ENCODE data around the gene SPATS2L. TPM values are rescaled to one million over a fixed set of nuclear protein-coding genes. Genes with fewer than 3 reads are reported as not detected.

SPATS2L gene
- total and polyA plus RNA-seq, 8 donors: 36.8 to 245 (median 80.7) TPM

- intact Hi-C loops (cut with DNase I; ENCODE audit: low total_unique reads): no loop called here
- H3K4me1 ChIP-seq: peaks cover 20 to 44% (median 31%) of the 10 kb centered on the region in 4 donors
- WGBS, 5 donors: 85 to 91% (median 90%) methylated on average over 4 of the region's 4 CpGs
Observed at GRCh38 chr2:200403814-200404213, 97.3 kb downstream of the SPATS2L start.

GRCh38 chr2:200404615-200405014 is 98.1 kb downstream of the SPATS2L start:
- TF ChIP-seq CTCF (IDR thresholded peaks at IDR 0.05) (no peak), EP300 (IDR thresholded peaks at IDR 0.05) (no peak), POLR2AphosphoS5 (IDR thresholded peaks at IDR 0.05) (no peak)

More at GRCh38 chr2:200403814-200404213, 97.3 kb downstream of the SPATS2L start:
- TF ChIP-seq POLR2AphosphoS5 (IDR thresholded peaks at IDR 0.05): no peak
- no peak for TF ChIP-seq POLR2A (IDR thresholded peaks at IDR 0.05)
- no peak for TF ChIP-seq EP300 (IDR thresholded peaks at IDR 0.05)
- no peak for TF ChIP-seq CTCF (IDR thresholded peaks at IDR 0.05)
- H3K27me3 ChIP-seq: no peaks in the 10 kb centered on the region
- no peaks in the 10 kb centered on the region for H3K9me3 ChIP-seq
- H3K4me3 ChIP-seq: no peak overlapping the region
- DNase-seq: no peak
- peak overlapping the region in 1 of 5 donors; percentile 87 for H3K27ac ChIP-seq
- H3K36me3 ChIP-seq: no peaks in the 10 kb centered on the region

GRCh38 chr2:200405599-200406298 is 99.3 kb downstream of the SPATS2L start:
- DNase-seq: peak in 1 of 2 donors; percentile 80

More at GRCh38 chr2:200404615-200405014, 98.1 kb downstream of the SPATS2L start:
- Histone ChIP-seq H3K27ac (peak overlapping the region in 4 of 5 donors; percentile 65 to 87 (median 82)), H3K36me3 (no peaks in the 10 kb centered on the region), H3K4me1 (peaks cover 20 to 48% (median 33%) of the 10 kb centered on the region in 4 donors), H3K9me3 (no peaks in the 10 kb centered on the region), H3K4me3 (no peak overlapping the region), H3K27me3 (no peaks in the 10 kb centered on the region)
- DNase-seq: no peak
- WGBS, 5 donors: 95 to 99% (median 96%) methylated on average over 4 of the region's 4 CpGs
- intact Hi-C loops (cut with DNase I; ENCODE audit: low total_unique reads): no loop called here

GRCh38 chr2:200406379-200406778 is 99.9 kb downstream of the SPATS2L start:
- H3K36me3 ChIP-seq: no peaks in the 10 kb centered on the region
- no peak overlapping the region for H3K4me3 ChIP-seq
- peak overlapping the region; percentile 52 to 88 (median 78) for H3K27ac ChIP-seq
- no peaks in the 10 kb centered on the region for H3K9me3 ChIP-seq
- DNase-seq: peak in 1 of 2 donors; percentile 24
- no peaks in the 10 kb centered on the region for H3K27me3 ChIP-seq
- TF ChIP-seq CTCF (IDR thresholded peaks at IDR 0.05) (no peak), POLR2AphosphoS5 (IDR thresholded peaks at IDR 0.05) (peak in 1 of 3 donors; percentile 7)
- WGBS, 5 donors: 15 to 31% (median 20%) methylated on average over 2 of the region's 2 CpGs
- intact Hi-C loops (cut with DNase I; ENCODE audit: low total_unique reads): no loop called here
- H3K4me1 ChIP-seq: peaks cover 20 to 48% (median 33%) of the 10 kb centered on the region in 4 donors

More at GRCh38 chr2:200405599-200406298, 99.3 kb downstream of the SPATS2L start:
- no peaks in the 10 kb centered on the region for H3K27me3 ChIP-seq
- H3K36me3 ChIP-seq: no peaks in the 10 kb centered on the region
- H3K27ac ChIP-seq: peak overlapping the region; percentile 52 to 89 (median 78)
- intact Hi-C loops (cut with DNase I; ENCODE audit: low total_unique reads): no loop called here
- WGBS, 5 donors: 10 to 14% (median 12%) methylated on average over 1 of the region's 1 CpG
- H3K4me1 ChIP-seq: peaks cover 20 to 48% (median 33%) of the 10 kb centered on the region in 4 donors
- no peak for TF ChIP-seq EP300 (IDR thresholded peaks at IDR 0.05)
- TF ChIP-seq CTCF (IDR thresholded peaks at IDR 0.05): no peak
- no peak for TF ChIP-seq POLR2A (IDR thresholded peaks at IDR 0.05)
- peak in 2 of 3 donors; percentile 65 to 68 for TF ChIP-seq POLR2AphosphoS5 (IDR thresholded peaks at IDR 0.05)
- no peak overlapping the region for H3K4me3 ChIP-seq
- H3K9me3 ChIP-seq: no peaks in the 10 kb centered on the region
